ENCODE results near the gene DDIT4.

DDIT4 gene

DNA sequence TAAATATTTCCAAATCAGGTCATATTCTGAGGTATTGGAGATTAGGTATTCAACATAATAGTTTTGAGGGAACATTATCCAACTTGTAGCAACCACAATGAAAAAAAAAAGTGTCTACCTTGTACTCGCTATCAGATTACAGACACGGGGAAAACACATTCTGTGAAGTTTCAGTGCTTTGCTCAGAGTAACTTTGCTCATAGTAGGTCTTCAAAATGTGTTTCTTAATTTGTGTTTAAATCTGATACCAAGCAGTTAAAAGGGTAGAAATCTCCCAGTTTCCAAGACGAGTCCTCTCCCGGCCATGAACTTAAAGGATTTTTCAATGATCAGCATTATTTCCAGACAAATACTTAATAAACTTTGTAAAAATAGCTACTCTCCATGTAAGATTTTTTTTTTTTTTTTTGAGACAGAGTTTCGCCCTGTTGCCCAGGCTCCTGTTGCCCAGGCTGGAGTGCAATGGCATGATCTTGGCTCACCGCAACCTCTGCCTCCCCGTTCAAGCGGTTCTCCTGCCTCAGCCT lies 39.2 kb downstream of the DDIT4 start:
- Mint-ChIP-seq H3K27me3 (no peaks in the 10 kb centered on the region), H3K27ac (ENCODE audit: low read depth) (no peak overlapping the region), H3K36me3 (ENCODE audit: insufficient read depth) (peaks cover 7% of the 10 kb centered on the region), H3K9me3 (no peaks in the 10 kb centered on the region), H3K4me1 (peaks cover 47% of the 10 kb centered on the region), H3K4me3 (no peak overlapping the region)
- no peak for DNase-seq (ENCODE audit: low spot score in 2 of 2)
- ATAC-seq (replicated peaks; ENCODE audit: extremely low read depth, poor library complexity, severe bottlenecking), result no peak

GRCh38 chr10:72314263-72314662 lies 40.5 kb downstream of the DDIT4 start:
- H3K27ac Mint-ChIP-seq (ENCODE audit: low read depth), result no peak overlapping the region

DNA sequence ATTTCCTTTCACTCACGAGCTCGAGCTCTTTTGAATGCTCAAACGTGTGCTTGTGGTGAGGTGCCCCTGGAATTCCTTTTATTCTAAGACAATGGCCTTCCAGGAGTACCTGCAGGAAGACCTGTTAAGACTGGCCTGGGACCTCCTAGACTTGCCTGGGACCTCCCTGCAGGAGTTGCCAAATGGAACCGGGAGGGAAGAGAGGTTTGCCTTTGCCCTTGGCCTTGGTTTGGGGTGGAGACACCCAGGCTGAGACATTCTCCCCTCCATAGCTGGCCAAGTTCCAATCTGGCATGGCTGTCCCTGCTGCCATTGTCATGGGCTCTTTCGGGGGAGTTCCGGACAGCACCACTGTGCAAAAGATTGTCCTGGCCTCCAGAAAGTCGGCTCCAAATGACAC lies 41.3 kb downstream of the DDIT4 start:
- no peak for DNase-seq (ENCODE audit: low spot score in 2 of 2)
- no peak for ATAC-seq (replicated peaks; ENCODE audit: extremely low read depth, poor library complexity, severe bottlenecking)
- Mint-ChIP-seq H3K27me3 (no peaks in the 10 kb centered on the region), H3K36me3 (ENCODE audit: insufficient read depth) (peaks cover 10% of the 10 kb centered on the region), H3K4me1 (peaks cover 44% of the 10 kb centered on the region), H3K27ac (ENCODE audit: low read depth) (no peak overlapping the region), H3K9me3 (no peaks in the 10 kb centered on the region), H3K4me3 (no peak overlapping the region)

More at GRCh38 chr10:72314263-72314662, 40.5 kb downstream of the DDIT4 start:
- Mint-ChIP-seq H3K27me3 (no peaks in the 10 kb centered on the region), H3K4me3 (no peak overlapping the region), H3K4me1 (peaks cover 47% of the 10 kb centered on the region), H3K36me3 (ENCODE audit: insufficient read depth) (peaks cover 10% of the 10 kb centered on the region), H3K9me3 (no peaks in the 10 kb centered on the region)
- DNase-seq (ENCODE audit: low spot score in 2 of 2) (no peak), ATAC-seq (replicated peaks; ENCODE audit: extremely low read depth, poor library complexity, severe bottlenecking) (no peak)

DNA sequence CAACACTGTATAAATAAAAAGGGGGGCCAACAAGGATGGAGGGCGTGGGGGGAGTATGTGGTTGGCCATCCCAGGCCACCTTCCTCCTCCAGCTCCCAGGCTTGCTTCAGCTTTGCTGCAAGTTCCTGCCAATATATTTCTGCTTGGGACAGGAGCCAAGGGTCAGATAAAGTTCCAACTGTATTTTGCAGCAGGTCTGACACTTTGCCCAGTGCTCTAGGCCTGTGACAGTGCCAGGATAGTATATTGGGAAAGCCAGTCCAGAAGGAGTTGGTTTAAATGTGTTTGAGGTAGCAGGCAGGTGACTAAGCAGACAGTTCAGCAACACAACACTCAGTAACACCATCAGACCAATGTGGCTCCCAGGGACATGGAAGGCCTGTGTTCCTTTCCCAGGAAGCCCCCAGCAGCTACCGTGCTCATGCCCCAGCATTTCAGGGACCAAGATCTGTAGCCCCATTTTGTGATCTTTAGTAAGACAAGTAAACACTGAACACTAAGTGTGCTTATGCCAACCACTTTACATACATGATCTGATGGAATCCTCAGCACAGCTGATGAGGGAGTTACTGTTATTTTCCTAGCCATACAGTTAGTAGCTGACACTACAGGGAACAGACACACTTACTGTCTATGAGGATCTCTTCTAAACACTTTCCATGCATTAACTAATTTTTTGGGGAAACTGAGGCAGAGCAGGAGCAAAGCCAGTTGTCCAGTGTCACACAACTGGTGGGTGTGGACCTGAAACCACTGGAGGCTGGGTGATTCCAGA lies 42.1 kb downstream of the DDIT4 start:
- Mint-ChIP-seq H3K4me1 (peaks cover 45% of the 10 kb centered on the region), H3K36me3 (ENCODE audit: insufficient read depth) (peaks cover 7% of the 10 kb centered on the region), H3K4me3 (peak overlapping the region; percentile 11), H3K9me3 (no peaks in the 10 kb centered on the region), H3K27ac (ENCODE audit: low read depth) (peak overlapping the region; percentile 61), H3K27me3 (no peaks in the 10 kb centered on the region)
- no peak for ATAC-seq (replicated peaks; ENCODE audit: extremely low read depth, poor library complexity, severe bottlenecking)
- no peak for DNase-seq (ENCODE audit: low spot score in 2 of 2)

GRCh38 chr10:72316386-72316700 lies 42.6 kb downstream of the DDIT4 start:
- Mint-ChIP-seq H3K4me3 (peak overlapping the region; percentile 11), H3K27ac (ENCODE audit: low read depth) (peak overlapping the region; percentile 61), H3K36me3 (ENCODE audit: insufficient read depth) (peaks cover 6% of the 10 kb centered on the region), H3K9me3 (no peaks in the 10 kb centered on the region), H3K4me1 (peaks cover 46% of the 10 kb centered on the region), H3K27me3 (no peaks in the 10 kb centered on the region)
- no peak for DNase-seq (ENCODE audit: low spot score in 2 of 2)
- no peak for ATAC-seq (replicated peaks; ENCODE audit: extremely low read depth, poor library complexity, severe bottlenecking)

GRCh38 chr10:72316748-72317435 lies 43.2 kb downstream of the DDIT4 start:
- Mint-ChIP-seq H3K36me3 (ENCODE audit: insufficient read depth) (peaks cover 6% of the 10 kb centered on the region), H3K4me3 (peak overlapping the region; percentile 47)

DNA sequence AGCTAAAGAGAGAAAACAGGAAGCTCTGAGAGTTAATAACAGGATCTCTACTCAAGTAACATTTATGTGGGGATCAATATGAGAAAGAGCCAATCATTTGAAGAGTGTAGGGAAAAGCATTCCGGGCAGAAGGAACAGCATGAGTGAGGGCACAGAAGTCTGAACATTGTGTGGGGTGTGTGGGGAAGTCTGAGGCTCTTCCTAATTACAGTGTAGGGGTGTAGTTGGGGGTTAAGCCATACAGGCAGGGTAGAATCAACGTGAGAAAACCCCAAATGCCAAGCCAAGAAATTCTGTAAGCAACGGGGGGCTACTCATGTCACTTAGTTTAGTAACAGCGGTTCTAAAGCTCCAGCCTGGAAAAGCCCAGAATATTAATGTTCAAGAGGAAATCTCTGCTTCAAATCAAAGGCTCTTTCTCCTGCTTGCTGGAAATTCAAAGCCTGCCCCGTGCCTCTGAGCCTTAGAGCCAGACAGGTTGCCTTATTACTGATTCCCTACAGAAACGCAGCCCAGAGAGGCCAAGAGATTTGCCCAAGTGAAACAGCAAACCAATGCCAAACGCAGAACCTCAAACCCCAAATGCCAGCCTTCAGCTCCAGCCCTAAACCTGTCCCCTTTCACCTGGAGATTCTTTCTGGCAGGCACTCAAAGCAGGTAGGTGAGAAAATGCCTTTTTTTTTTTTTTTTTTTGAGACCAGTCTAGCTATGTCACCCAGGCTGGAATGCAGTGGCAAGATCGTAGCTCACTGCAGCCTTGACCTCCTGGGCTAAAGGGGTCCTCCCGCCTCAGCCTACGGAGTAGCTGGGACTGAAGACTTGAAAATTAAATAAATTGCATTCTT lies 44.9 kb downstream of the DDIT4 start:
- Mint-ChIP-seq H3K4me3 (peak overlapping the region; percentile 63), H3K27me3 (no peaks in the 10 kb centered on the region), H3K4me1 (peaks cover 51% of the 10 kb centered on the region), H3K36me3 (ENCODE audit: insufficient read depth) (peaks cover 8% of the 10 kb centered on the region), H3K9me3 (no peaks in the 10 kb centered on the region), H3K27ac (ENCODE audit: low read depth) (peak overlapping the region; percentile 95)
- ATAC-seq (replicated peaks; ENCODE audit: extremely low read depth, poor library complexity, severe bottlenecking) (no peak), DNase-seq (ENCODE audit: low spot score in 2 of 2) (no peak)

More at GRCh38 chr10:72316748-72317435, 43.2 kb downstream of the DDIT4 start:
- no peak for DNase-seq (ENCODE audit: low spot score in 2 of 2)
- peak overlapping the region; percentile 72 for H3K27ac Mint-ChIP-seq (ENCODE audit: low read depth)
- no peaks in the 10 kb centered on the region for H3K27me3 Mint-ChIP-seq
- H3K9me3 Mint-ChIP-seq, result no peaks in the 10 kb centered on the region
- peaks cover 43% of the 10 kb centered on the region for H3K4me1 Mint-ChIP-seq
- ATAC-seq (replicated peaks; ENCODE audit: extremely low read depth, poor library complexity, severe bottlenecking), result no peak

GRCh38 chr10:72319416-72320254 lies 45.9 kb downstream of the DDIT4 start:
- peaks cover 51% of the 10 kb centered on the region for H3K4me1 Mint-ChIP-seq
- peak overlapping the region; percentile 95 for H3K27ac Mint-ChIP-seq (ENCODE audit: low read depth)
- DNase-seq (ENCODE audit: low spot score in 2 of 2) (peak; percentile 79 to 83), ATAC-seq (replicated peaks; ENCODE audit: extremely low read depth, poor library complexity, severe bottlenecking) (peak; percentile 77)
- no peaks in the 10 kb centered on the region for H3K9me3 Mint-ChIP-seq
- H3K27me3 Mint-ChIP-seq, result no peaks in the 10 kb centered on the region
- peak overlapping the region; percentile 63 for H3K4me3 Mint-ChIP-seq
- H3K36me3 Mint-ChIP-seq (ENCODE audit: insufficient read depth), result peaks cover 8% of the 10 kb centered on the region

- no peaks in the 10 kb centered on the region for H3K9me3 Mint-ChIP-seq
- H3K4me3 Mint-ChIP-seq, result peak overlapping the region; percentile 63
- H3K36me3 Mint-ChIP-seq (ENCODE audit: insufficient read depth), result peaks cover 10% of the 10 kb centered on the region
- DNase-seq (ENCODE audit: low spot score in 2 of 2) (no peak), ATAC-seq (replicated peaks; ENCODE audit: extremely low read depth, poor library complexity, severe bottlenecking) (no peak)
- no peaks in the 10 kb centered on the region for H3K27me3 Mint-ChIP-seq
- peak overlapping the region; percentile 95 for H3K27ac Mint-ChIP-seq (ENCODE audit: low read depth)
- H3K4me1 Mint-ChIP-seq, result peaks cover 47% of the 10 kb centered on the region
Observed at GRCh38 chr10:72320676-72321247, 47.0 kb downstream of the DDIT4 start.

- H3K36me3 Mint-ChIP-seq (ENCODE audit: insufficient read depth), result peaks cover 10% of the 10 kb centered on the region
- H3K27me3 Mint-ChIP-seq, result no peaks in the 10 kb centered on the region
- H3K4me3 Mint-ChIP-seq, result no peak overlapping the region
- H3K27ac Mint-ChIP-seq (ENCODE audit: low read depth), result peak overlapping the region; percentile 95
- peaks cover 42% of the 10 kb centered on the region for H3K4me1 Mint-ChIP-seq
- H3K9me3 Mint-ChIP-seq, result no peaks in the 10 kb centered on the region
- no peak for ATAC-seq (replicated peaks; ENCODE audit: extremely low read depth, poor library complexity, severe bottlenecking)
- DNase-seq (ENCODE audit: low spot score in 2 of 2), result no peak
Observed at GRCh38 chr10:72321248-72322029, 47.7 kb downstream of the DDIT4 start.

DNA sequence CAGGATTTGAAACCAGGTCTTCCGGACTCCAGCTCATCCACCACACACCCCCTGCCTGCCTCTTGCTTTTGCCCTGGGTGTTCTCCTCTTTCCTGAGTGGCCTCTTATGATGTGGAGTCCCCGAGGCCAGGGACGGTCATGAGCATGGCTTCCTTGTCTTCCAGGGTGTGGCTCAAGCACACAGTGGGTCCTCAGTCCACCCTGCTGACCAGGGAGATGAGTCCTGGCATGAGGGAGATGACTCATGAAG lies 48.2 kb downstream of the DDIT4 start:
- DNase-seq (ENCODE audit: low spot score in 2 of 2) (no peak), ATAC-seq (replicated peaks; ENCODE audit: extremely low read depth, poor library complexity, severe bottlenecking) (no peak)
- no peaks in the 10 kb centered on the region for H3K27me3 Mint-ChIP-seq
- H3K36me3 Mint-ChIP-seq (ENCODE audit: insufficient read depth), result peaks cover 14% of the 10 kb centered on the region
- no peaks in the 10 kb centered on the region for H3K9me3 Mint-ChIP-seq
- no peak overlapping the region for H3K4me3 Mint-ChIP-seq
- H3K4me1 Mint-ChIP-seq, result peaks cover 45% of the 10 kb centered on the region
- H3K27ac Mint-ChIP-seq (ENCODE audit: low read depth), result no peak overlapping the region

All from central memory CD8-positive, alpha-beta T cell (primary cell).